Tibial nerve (tissue), 3 donors: ENCODE results near the gene ARID3A.
"Not testable (repeated sequence)": the region's sequence is repeated elsewhere in the genome, so short reads cannot be mapped to it uniquely, and the experiment has no call there.

ENCODE experiments used
- CTCF ChIP-seq, 5 experiments: fragments of 200-600 bp in 3 of 5; fragments of 450-650 bp in 2 of 5; sonication (generic) in 3 of 5; IDR thresholded peaks; one replicate each; pipeline ENCODE4 v1.5.1; 2016 to 2019; ENCODE audit warnings: antibody characterized with exemption in 5 of 5, mild to moderate bottlenecking in 3 of 5, moderate library complexity in 2 of 5
- POLR2A ChIP-seq, 2 donors: fragments of 450-650 bp; IDR thresholded peaks; one replicate each; pipeline ENCODE4 v1.6.1; 2017; ENCODE audit warnings: antibody characterized with exemption in 2 of 2, mild to moderate bottlenecking in 2 of 2, moderate library complexity in 2 of 2

GRCh38 chr19:891421-892200 lies 34.2 kb upstream of the ARID3A start:
- TF ChIP-seq CTCF, POLR2A (IDR thresholded peaks at IDR 0.05): not testable (repeated sequence)
